ENCODE results near the gene SCFD1.
"Not testable (repeated sequence)": the region's sequence is repeated elsewhere in the genome, so short reads cannot be mapped to it uniquely, and the experiment has no call there.

Gene SCFD1

GRCh38 chr14:30610787-30611343, 11.3 kb upstream of the SCFD1 start:
- peak; percentile 91 for DNase-seq

GRCh38 chr14:30614155-30614554, 8.0 kb upstream of the SCFD1 start:
- DNase-seq: no peak

GRCh38 chr14:30620178-30620577, 1.9 kb upstream of the SCFD1 start:
- no peak for DNase-seq

GRCh38 chr14:30621354-30621939, 672 bp upstream of the SCFD1 start:
- peak; percentile 75 for DNase-seq

GRCh38 chr14:30623412-30624131, 1.5 kb downstream of the SCFD1 start:
- DNase-seq: no peak

- no peak for DNase-seq
Measured at GRCh38 chr14:30624132-30624423, 2.0 kb downstream of the SCFD1 start.

- no peak for DNase-seq
Measured at GRCh38 chr14:30625533-30625932, 3.4 kb downstream of the SCFD1 start.

GRCh38 chr14:30629432-30629831, 7.3 kb downstream of the SCFD1 start:
- DNase-seq: not testable (repeated sequence)

GRCh38 chr14:30630248-30630647, 8.1 kb downstream of the SCFD1 start:
- no peak for DNase-seq

GRCh38 chr14:30632730-30633129, 10.6 kb downstream of the SCFD1 start:
- no peak for DNase-seq

- no peak for DNase-seq
Measured at GRCh38 chr14:30638926-30639325, 16.8 kb downstream of the SCFD1 start.

- DNase-seq: no peak
Measured at GRCh38 chr14:30641207-30641606, 19.1 kb downstream of the SCFD1 start.

GRCh38 chr14:30644462-30644861, 22.3 kb downstream of the SCFD1 start:
- DNase-seq: not testable (repeated sequence)

- DNase-seq: no peak
Measured at GRCh38 chr14:30645600-30645999, 23.5 kb downstream of the SCFD1 start.

- DNase-seq: no peak
Measured at GRCh38 chr14:30648471-30648870, 26.4 kb downstream of the SCFD1 start.

GRCh38 chr14:30651937-30652336, 29.8 kb downstream of the SCFD1 start:
- no peak for DNase-seq

GRCh38 chr14:30655124-30655523, 33.0 kb downstream of the SCFD1 start:
- no peak for DNase-seq

- DNase-seq: no peak
Measured at GRCh38 chr14:30655658-30656057, 33.5 kb downstream of the SCFD1 start.

- DNase-seq: peak; percentile 30
Measured at GRCh38 chr14:30656190-30656632, 34.1 kb downstream of the SCFD1 start.

- no peak for DNase-seq
Measured at GRCh38 chr14:30657050-30657449, 34.9 kb downstream of the SCFD1 start.

GRCh38 chr14:30657606-30658163, 35.6 kb downstream of the SCFD1 start:
- peak; percentile 7 for DNase-seq

GRCh38 chr14:30658645-30659044, 36.5 kb downstream of the SCFD1 start:
- DNase-seq: no peak

GRCh38 chr14:30669594-30669993, 47.5 kb downstream of the SCFD1 start:
- DNase-seq: no peak

GRCh38 chr14:30673071-30673470, 51.0 kb downstream of the SCFD1 start:
- DNase-seq: no peak

Measured in NCI-H2171 treated with DMSO at 0.1 percent for 48 hours (cell line).